K562 (cell line): Measurements from ENCODE around the gene UBE2D3. TPM values are rescaled to one million over a fixed set of nuclear protein-coding genes. Genes with fewer than 3 reads are reported as not detected.
A peak's percentile ranks its signal among the peaks of the same experiment; 100 is the strongest.

Experiments
- ATF1 ChIP-seq, 2 experiments: fragments of 450-650 bp in 1 of 2; IDR thresholded peaks; 2 replicates each; pipeline ENCODE4 v1.6.1; 2016; ENCODE audit warnings: missing compliant biosample characterization in 1 of 2, missing genetic modification characterization in 1 of 2
- BHLHE40 ChIP-seq: IDR thresholded peaks from 2 replicates; pipeline ENCODE4 v1.6.1; 2011; ENCODE audit warnings: low read length, improper control_type of control experiment
- CTBP1 ChIP-seq: fragments of 450-650 bp; IDR thresholded peaks from 2 replicates; pipeline ENCODE4 v1.6.1; 2016; ENCODE audit warnings: borderline replicate concordance
- NELFE ChIP-seq: IDR thresholded peaks from 2 replicates; pipeline ENCODE4 v1.6.1; 2011; ENCODE audit warnings: mild to moderate bottlenecking; ENCODE audit not compliant: insufficient read depth, insufficient read length
- NFE2 ChIP-seq: IDR thresholded peaks from 2 replicates; pipeline ENCODE4 v1.6.1; 2014; ENCODE audit warnings: antibody characterized with exemption, low read depth
- SMARCA5 ChIP-seq: fragments of 450-650 bp; IDR thresholded peaks from 2 replicates; pipeline ENCODE4 v1.6.1; 2016
- TOE1 ChIP-seq, 2 experiments: fragments of 450-650 bp in 1 of 2; sonication (generic) in 1 of 2; formaldehyde crosslinking in 1 of 2; IDR thresholded peaks; 2 replicates each; pipeline versions ENCODE4 v1.7.1 to v1.8.0; 2016 to 2022; ENCODE audit warnings: borderline replicate concordance in 2 of 2, mild to moderate bottlenecking in 2 of 2, antibody characterized with exemption in 1 of 2, inconsistent platforms in 1 of 2, low read depth in 1 of 2, missing genetic modification reagents in 1 of 2, moderate library complexity in 1 of 2
- XRCC5 ChIP-seq: fragments of 200-400 bp; formaldehyde crosslinking; IDR thresholded peaks from 2 replicates; pipeline ENCODE4 v1.6.1; 2017; ENCODE audit warnings: low read depth, mild to moderate bottlenecking, low read length
- ZC3H11A ChIP-seq: IDR thresholded peaks from 2 replicates; pipeline ENCODE4 v1.6.1; 2012; ENCODE audit warnings: low read depth, low read length, improper control_type of control experiment
- ZC3H4 ChIP-seq: sonication (generic); formaldehyde crosslinking; IDR thresholded peaks from 2 replicates; pipeline ENCODE4 v1.9.0; 2021; ENCODE audit warnings: missing genetic modification reagents, borderline replicate concordance
- ZNF316 ChIP-seq: fragments of 450-650 bp; IDR thresholded peaks from 2 replicates; pipeline ENCODE4 v1.6.1; 2016
- ZNF436 ChIP-seq: fragments of 250-450, 450-650 bp; sonication (Bioruptor Pico); formaldehyde crosslinking; IDR thresholded peaks from 2 replicates; pipeline ENCODE4 v1.7.0; 2020; ENCODE audit warnings: mild to moderate bottlenecking
- polyA plus RNA-seq, 8 experiments: library from polyadenylated mRNA; depleted of rRNA in 4 of 8; stranded (reverse) in 5 of 8; unstranded in 3 of 8; fragments of >200 nt; fragmentation: Nextera tagmentation in 2 of 8; fragmentation: Illumina TruSeq in 1 of 8; extraction: Ambion mirVana in 2 of 8; extraction: Trizol in 1 of 8; gene quantifications; 2 replicates each; pipeline versions ENCODE4 v1.2.1 to v1.2.3, GENCODE V29; 2011 to 2014; ENCODE audit warnings: inconsistent platforms in 1 of 8, missing spikeins in 1 of 8
- total RNA-seq, 7 experiments: library from RNA; depleted of rRNA in 6 of 7; stranded (reverse); fragments of >200 nt in 6 of 7; fragmentation: Illumina TruSeq in 2 of 7; extraction: Trizol in 2 of 7; gene quantifications; 2 replicates each; pipeline versions ENCODE4 v1.2.1 to v1.2.3, GENCODE V29; 2011 to 2021; ENCODE audit warnings: low replicate concordance in 1 of 7
- TF ChIP-seq, protein P1 (sequence below), 2 experiments: fragments of 250-450 bp in 1 of 2; fragments of 450-650 bp in 1 of 2; sonication (Bioruptor Pico) in 1 of 2; IDR thresholded peaks; 2 replicates each; pipeline versions ENCODE4 v1.6.1 to v1.8.0; 2016 to 2021; ENCODE audit warnings: mild to moderate bottlenecking in 2 of 2, moderate library complexity in 2 of 2, missing compliant biosample characterization in 1 of 2, missing genetic modification characterization in 1 of 2
- TF ChIP-seq, protein P2 (sequence below): fragments of 250-450 bp; sonication (Bioruptor Pico); IDR thresholded peaks from 2 replicates; pipeline ENCODE4 v1.9.0; 2021; ENCODE audit warnings: mild to moderate bottlenecking
- TF ChIP-seq, protein P3 (sequence below): IDR thresholded peaks from 3 replicates; pipeline ENCODE4 v1.6.1; 2011; ENCODE audit warnings: borderline replicate concordance, mild to moderate bottlenecking, moderate library complexity; ENCODE audit not compliant: insufficient read length; ENCODE audit errors: extremely low read depth
- TF ChIP-seq, protein P4 (sequence below): fragments of 450-650 bp; formaldehyde crosslinking; IDR thresholded peaks from 2 replicates; pipeline ENCODE4 v1.4.0; 2020; ENCODE audit warnings: mild to moderate bottlenecking, mixed read lengths
- TF ChIP-seq, protein P5 (sequence below), 2 experiments: fragments of 450-650 bp; conservative IDR thresholded peaks; 2 replicates each; pipeline ENCODE4 v1.6.1; 2017; ENCODE audit warnings: mild to moderate bottlenecking in 2 of 2, moderate library complexity in 2 of 2

UBE2D3 gene
- total and polyA plus RNA-seq, 9 of the 15 experiments (the other 6 are each of a cell fraction or from before 2014, with no cell fraction given): 191 to 618 (median 292) TPM

DNA sequence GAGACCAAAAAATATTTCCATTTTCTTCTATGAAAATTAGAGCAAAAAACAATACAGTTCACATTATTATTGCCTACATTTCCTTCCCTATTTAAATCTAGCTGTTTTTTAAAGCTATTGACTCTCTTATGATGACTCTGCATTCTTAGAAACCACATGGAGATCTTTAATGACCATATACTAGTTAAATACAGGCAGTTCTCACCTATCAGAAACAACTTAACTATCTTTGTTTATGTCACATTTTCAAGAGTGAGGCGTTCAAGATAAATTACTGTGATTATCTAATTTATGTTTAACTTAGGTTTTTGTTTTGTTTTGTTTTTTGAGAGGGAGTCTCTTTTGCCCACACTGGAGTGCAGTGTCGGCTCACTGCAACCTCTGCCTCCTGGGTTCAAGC, 44.4 kb upstream of the UBE2D3 start (continued):
- TF ChIP-seq, protein P1, sequence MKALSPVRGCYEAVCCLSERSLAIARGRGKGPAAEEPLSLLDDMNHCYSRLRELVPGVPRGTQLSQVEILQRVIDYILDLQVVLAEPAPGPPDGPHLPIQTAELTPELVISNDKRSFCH (CRISPR knock-in tag; IDR thresholded peaks at IDR 0.05): no peak
- TF ChIP-seq, protein P1 (tag; IDR thresholded peaks at IDR 0.05): no peak
- TF ChIP-seq, protein P2, sequence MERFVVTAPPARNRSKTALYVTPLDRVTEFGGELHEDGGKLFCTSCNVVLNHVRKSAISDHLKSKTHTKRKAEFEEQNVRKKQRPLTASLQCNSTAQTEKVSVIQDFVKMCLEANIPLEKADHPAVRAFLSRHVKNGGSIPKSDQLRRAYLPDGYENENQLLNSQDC (CRISPR knock-in tag): no peak
- no peak for TF ChIP-seq ZC3H4
- TF ChIP-seq TOE1 (IDR thresholded peaks at IDR 0.05; ENCODE audit: borderline replicate concordance): no peak
- TF ChIP-seq TOE1 (CRISPR knock-in tag; IDR thresholded peaks at IDR 0.05; ENCODE audit: borderline replicate concordance, low read depth): no peak
- no peak for TF ChIP-seq XRCC5
- no peak for TF ChIP-seq NELFE
- no peak for TF ChIP-seq SMARCA5
- TF ChIP-seq BHLHE40: no peak
- peak; percentile 100 for TF ChIP-seq ZNF316
- TF ChIP-seq, protein P3, sequence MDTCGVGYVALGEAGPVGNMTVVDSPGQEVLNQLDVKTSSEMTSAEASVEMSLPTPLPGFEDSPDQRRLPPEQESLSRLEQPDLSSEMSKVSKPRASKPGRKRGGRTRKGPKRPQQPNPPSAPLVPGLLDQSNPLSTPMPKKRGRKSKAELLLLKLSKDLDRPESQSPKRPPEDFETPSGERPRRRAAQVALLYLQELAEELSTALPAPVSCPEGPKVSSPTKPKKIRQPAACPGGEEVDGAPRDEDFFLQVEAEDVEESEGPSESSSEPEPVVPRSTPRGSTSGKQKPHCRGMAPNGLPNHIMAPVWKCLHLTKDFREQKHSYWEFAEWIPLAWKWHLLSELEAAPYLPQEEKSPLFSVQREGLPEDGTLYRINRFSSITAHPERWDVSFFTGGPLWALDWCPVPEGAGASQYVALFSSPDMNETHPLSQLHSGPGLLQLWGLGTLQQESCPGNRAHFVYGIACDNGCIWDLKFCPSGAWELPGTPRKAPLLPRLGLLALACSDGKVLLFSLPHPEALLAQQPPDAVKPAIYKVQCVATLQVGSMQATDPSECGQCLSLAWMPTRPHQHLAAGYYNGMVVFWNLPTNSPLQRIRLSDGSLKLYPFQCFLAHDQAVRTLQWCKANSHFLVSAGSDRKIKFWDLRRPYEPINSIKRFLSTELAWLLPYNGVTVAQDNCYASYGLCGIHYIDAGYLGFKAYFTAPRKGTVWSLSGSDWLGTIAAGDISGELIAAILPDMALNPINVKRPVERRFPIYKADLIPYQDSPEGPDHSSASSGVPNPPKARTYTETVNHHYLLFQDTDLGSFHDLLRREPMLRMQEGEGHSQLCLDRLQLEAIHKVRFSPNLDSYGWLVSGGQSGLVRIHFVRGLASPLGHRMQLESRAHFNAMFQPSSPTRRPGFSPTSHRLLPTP: no peak
- TF ChIP-seq NFE2: peak; percentile 88
- TF ChIP-seq ATF1 (CRISPR knock-in tag; IDR thresholded peaks at IDR 0.05): no peak
- peak; percentile 17; the same call in 1 of the 2 replicates for TF ChIP-seq ATF1 (tag; IDR thresholded peaks at IDR 0.05)
- TF ChIP-seq, protein P4, sequence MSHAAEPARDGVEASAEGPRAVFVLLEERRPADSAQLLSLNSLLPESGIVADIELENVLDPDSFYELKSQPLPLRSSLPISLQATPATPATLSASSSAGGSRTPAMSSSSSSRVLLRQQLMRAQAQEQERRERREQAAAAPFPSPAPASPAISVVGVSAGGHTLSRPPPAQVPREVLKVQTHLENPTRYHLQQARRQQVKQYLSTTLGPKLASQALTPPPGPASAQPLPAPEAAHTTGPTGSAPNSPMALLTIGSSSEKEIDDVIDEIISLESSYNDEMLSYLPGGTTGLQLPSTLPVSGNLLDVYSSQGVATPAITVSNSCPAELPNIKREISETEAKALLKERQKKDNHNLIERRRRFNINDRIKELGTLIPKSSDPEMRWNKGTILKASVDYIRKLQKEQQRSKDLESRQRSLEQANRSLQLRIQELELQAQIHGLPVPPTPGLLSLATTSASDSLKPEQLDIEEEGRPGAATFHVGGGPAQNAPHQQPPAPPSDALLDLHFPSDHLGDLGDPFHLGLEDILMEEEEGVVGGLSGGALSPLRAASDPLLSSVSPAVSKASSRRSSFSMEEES (CRISPR knock-in tag): no peak
- TF ChIP-seq CTBP1: no peak
- TF ChIP-seq, protein P5, sequence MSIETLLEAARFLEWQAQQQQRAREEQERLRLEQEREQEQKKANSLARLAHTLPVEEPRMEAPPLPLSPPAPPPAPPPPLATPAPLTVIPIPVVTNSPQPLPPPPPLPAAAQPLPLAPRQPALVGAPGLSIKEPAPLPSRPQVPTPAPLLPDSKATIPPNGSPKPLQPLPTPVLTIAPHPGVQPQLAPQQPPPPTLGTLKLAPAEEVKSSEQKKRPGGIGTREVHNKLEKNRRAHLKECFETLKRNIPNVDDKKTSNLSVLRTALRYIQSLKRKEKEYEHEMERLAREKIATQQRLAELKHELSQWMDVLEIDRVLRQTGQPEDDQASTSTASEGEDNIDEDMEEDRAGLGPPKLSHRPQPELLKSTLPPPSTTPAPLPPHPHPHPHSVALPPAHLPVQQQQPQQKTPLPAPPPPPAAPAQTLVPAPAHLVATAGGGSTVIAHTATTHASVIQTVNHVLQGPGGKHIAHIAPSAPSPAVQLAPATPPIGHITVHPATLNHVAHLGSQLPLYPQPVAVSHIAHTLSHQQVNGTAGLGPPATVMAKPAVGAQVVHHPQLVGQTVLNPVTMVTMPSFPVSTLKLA (conservative IDR thresholded peaks at IDR 0.05): peak; percentile 74 to 85
- TF ChIP-seq ZC3H11A: no peak
- TF ChIP-seq ZNF436 (CRISPR knock-in tag): no peak
